Astrocyte (in vitro differentiated cells and primary cell): ENCODE results near the gene CISD3.

Experiments
- EZH2 ChIP-seq: IDR thresholded peaks from 2 replicates; pipeline ENCODE4 v1.6.1; 2012; ENCODE audit warnings: mild to moderate bottlenecking, low read length, inconsistent platforms; ENCODE audit not compliant: insufficient read depth
- TF ChIP-seq, protein P1 (sequence below): IDR thresholded peaks from 2 replicates; pipeline ENCODE4 v1.5.1; 2011; ENCODE audit warnings: low read depth, mild to moderate bottlenecking, inconsistent platforms, low read length, moderate library complexity; ENCODE audit not compliant: insufficient read depth

DNA sequence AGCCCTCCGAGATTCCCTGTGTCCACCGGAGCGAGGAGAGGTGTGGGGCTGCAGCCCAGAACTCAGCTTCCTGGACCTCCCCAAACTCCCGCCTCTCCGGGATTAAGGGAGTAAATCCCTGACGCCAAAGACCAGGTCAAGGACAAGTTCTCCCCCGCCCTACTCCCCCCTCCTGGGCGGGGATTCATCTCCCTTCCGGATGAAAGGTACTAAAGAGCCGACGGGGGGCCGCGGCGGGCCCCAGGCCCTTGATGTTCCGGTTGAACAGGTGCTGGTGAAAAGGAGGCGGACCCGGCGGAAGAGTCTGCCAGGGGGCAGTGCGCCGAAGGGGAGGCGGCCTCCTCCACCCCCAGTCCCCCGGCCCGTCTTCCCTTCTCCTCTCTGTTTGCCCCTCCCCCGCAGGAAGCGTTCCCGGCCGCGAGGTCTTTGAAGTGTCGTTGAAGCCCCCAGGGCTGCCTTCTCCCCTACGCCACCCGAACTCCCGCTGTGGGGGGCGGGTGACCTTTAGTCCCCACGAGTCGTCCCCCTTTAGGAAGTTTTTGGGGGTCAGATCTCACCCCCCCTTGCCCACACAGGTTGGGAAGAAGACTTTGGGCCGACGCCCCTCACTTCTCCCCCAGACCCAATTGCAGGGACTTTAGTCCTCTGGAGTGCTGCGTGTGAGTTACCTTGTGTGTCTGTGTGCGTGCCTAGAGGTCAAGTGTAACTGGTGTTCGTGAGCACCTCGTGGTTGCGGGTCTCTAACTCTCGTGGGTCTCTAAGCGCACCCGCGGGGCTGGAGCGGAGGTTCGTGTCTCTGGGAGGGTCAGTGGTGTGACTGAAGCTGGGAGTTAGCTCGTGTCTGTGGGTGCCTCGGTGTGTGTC is 26.2 kb upstream of the CISD3 start:
- TF ChIP-seq, protein P1, sequence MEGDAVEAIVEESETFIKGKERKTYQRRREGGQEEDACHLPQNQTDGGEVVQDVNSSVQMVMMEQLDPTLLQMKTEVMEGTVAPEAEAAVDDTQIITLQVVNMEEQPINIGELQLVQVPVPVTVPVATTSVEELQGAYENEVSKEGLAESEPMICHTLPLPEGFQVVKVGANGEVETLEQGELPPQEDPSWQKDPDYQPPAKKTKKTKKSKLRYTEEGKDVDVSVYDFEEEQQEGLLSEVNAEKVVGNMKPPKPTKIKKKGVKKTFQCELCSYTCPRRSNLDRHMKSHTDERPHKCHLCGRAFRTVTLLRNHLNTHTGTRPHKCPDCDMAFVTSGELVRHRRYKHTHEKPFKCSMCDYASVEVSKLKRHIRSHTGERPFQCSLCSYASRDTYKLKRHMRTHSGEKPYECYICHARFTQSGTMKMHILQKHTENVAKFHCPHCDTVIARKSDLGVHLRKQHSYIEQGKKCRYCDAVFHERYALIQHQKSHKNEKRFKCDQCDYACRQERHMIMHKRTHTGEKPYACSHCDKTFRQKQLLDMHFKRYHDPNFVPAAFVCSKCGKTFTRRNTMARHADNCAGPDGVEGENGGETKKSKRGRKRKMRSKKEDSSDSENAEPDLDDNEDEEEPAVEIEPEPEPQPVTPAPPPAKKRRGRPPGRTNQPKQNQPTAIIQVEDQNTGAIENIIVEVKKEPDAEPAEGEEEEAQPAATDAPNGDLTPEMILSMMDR = no peak
- no peak for TF ChIP-seq EZH2
